Subcutaneous abdominal adipose tissue (tissue), 5 donors: ENCODE measurements around the gene GSKIP.

Experiments used
- H3K27ac ChIP-seq: one replicate; pipeline ENCODE4 v1.7.0; 2013; ENCODE audit warnings: low read depth, mild to moderate bottlenecking, inconsistent platforms, low read length, moderate library complexity
- H3K27me3 ChIP-seq, 5 donors: one replicate each; pipeline ENCODE4 v1.7.0; 2013; ENCODE audit warnings: low read length in 5 of 5, inconsistent platforms in 1 of 5; ENCODE audit not compliant: control insufficient read depth in 5 of 5, insufficient read depth in 4 of 5
- H3K36me3 ChIP-seq, 5 donors: one replicate each; pipeline ENCODE4 v1.7.0; 2013; ENCODE audit warnings: low read length in 5 of 5; ENCODE audit not compliant: control insufficient read depth in 5 of 5, insufficient read depth in 5 of 5
- H3K4me1 ChIP-seq, 5 donors: one replicate each; pipeline ENCODE4 v1.7.0; 2013; ENCODE audit warnings: low read length in 5 of 5, mild to moderate bottlenecking in 3 of 5, moderate library complexity in 1 of 5; ENCODE audit not compliant: control insufficient read depth in 5 of 5, insufficient read depth in 5 of 5
- H3K4me3 ChIP-seq, 5 donors: one replicate each; pipeline ENCODE4 v1.7.0; 2013; ENCODE audit warnings: low read length in 5 of 5, low read depth in 1 of 5
- H3K9ac ChIP-seq, 5 donors: one replicate each; pipeline ENCODE4 v1.7.0; 2013; ENCODE audit warnings: low read length in 5 of 5, mild to moderate bottlenecking in 4 of 5, moderate library complexity in 3 of 5
- H3K9me3 ChIP-seq, 5 donors: one replicate each; pipeline ENCODE4 v1.7.0; 2013; ENCODE audit warnings: low read length in 5 of 5; ENCODE audit not compliant: control insufficient read depth in 5 of 5
- donor health status: healthy.
- donor health status: healthy.
- donor health status: healthy.
- donor health status: healthy.
- donor health status: healthy.

Gene GSKIP

DNA sequence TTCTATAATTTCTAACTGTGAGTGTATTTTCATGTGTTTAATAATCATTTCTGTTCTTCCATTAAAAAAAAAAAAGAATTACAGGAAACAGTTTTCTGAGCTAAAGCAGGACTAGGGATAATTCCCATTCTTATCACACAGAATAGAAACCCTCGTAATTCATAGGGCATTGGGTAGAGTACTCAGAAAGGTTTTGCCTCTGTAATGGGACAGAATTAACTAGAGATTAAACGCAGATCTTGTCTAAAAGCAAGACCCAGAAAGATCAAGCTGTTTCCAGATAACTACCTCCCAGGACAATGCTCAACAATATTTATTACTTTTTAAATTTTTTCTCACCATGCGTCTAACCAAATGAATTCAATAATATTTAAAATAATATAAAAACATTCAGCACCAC is 10.2 kb downstream of the GSKIP start:
- no peaks in the 10 kb centered on the region for H3K27me3 ChIP-seq
- H3K9ac ChIP-seq = no peak overlapping the region
- no peak overlapping the region for H3K4me3 ChIP-seq
- no peak overlapping the region for H3K27ac ChIP-seq
- H3K9me3 ChIP-seq = no peaks in the 10 kb centered on the region
- H3K4me1 ChIP-seq = no peaks in the 10 kb centered on the region
- peaks cover 0 to 2% (median 0%) of the 10 kb centered on the region in 5 donors for H3K36me3 ChIP-seq

DNA sequence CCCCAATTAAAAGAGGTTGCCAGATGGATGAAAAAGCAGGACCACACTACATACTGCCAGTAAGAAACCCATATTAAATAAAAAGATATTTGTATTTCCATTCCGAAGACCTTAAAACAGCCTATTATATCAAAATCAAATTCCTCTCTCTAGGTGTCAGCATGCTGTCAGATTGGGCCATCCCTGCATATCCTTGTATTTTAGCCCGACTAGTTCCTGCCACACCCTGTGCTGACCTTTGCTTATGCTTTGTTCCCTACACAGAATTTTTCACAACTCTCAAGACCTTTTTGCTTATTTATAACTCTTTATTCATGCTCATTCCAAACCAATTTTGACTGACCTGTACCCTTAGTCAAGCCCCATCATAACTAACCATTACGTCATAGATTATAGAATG is 12.8 kb downstream of the GSKIP start:
- Histone ChIP-seq H3K27ac (no peak overlapping the region), H3K9ac (no peak overlapping the region), H3K4me1 (no peaks in the 10 kb centered on the region), H3K36me3 (peaks cover 0 to 2% (median 0%) of the 10 kb centered on the region in 5 donors), H3K27me3 (no peaks in the 10 kb centered on the region), H3K4me3 (no peak overlapping the region), H3K9me3 (no peaks in the 10 kb centered on the region)

DNA sequence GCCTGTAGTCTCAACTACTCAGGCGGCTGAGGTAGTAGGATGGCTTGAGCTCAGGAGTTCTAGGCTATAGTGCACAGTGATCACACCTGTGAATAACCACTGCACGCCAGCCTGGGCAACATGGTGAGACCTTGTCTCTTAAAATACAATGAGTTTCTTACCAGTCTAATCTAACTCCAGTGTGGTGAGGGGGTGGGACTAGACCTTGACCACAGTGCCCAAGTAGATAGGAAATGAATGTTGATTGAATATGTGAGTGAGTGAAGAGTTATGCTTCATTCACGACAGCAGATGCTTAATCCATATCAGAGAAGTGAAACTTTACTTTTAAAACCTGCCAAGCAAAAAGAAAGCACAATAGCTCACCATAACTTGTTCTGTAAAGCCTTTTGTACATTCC is 17.4 kb downstream of the GSKIP start:
- Histone ChIP-seq H3K9ac (no peak overlapping the region), H3K27me3 (no peaks in the 10 kb centered on the region), H3K9me3 (no peaks in the 10 kb centered on the region), H3K36me3 (peaks cover 10 to 21% (median 13%) of the 10 kb centered on the region in 5 donors), H3K4me1 (no peaks in the 10 kb centered on the region), H3K4me3 (no peak overlapping the region), H3K27ac (no peak overlapping the region)

DNA sequence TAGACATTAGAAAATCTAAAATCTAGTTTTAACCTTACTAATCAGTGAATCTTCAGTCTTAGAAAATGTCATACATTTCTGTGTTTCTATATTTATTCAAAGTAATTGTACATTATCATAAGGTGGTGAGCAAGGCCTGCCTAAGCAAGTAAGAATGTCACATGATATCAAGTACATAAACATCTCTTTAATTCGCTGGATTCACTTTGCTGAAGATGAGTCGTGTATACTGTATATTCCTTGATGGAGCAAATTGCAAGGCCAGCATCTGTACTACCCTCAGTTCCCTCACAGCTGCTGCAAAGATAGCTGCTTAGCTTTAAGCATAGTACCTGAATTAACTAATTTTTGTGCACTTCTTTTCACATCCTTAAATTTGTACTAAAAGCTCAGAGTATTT is 20.1 kb downstream of the GSKIP start:
- H3K27ac ChIP-seq = no peak overlapping the region
- H3K4me3 ChIP-seq = no peak overlapping the region
- H3K9ac ChIP-seq = no peak overlapping the region
- peaks cover 11 to 23% (median 19%) of the 10 kb centered on the region in 5 donors for H3K36me3 ChIP-seq
- H3K9me3 ChIP-seq = no peaks in the 10 kb centered on the region
- H3K27me3 ChIP-seq = no peaks in the 10 kb centered on the region
- no peaks in the 10 kb centered on the region for H3K4me1 ChIP-seq

DNA sequence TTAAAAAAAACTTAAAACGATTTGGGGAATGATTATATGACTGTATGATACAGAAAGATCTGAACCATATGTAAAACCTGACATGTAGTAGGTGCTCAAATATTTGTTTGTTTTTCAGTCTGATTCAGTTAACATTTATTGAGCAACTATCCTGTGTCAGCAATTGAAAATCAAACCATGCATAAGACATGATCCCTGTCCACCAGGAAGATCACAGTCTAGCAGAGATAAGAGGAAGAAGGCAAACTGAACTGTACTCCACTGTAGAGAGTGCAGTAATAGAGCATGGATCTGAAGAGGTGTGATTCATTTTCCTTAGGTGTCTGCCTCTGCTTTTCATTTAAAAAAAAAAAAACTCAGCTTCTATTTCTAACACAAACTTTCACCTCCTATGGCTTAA is 20.7 kb downstream of the GSKIP start:
- peaks cover 11 to 23% (median 19%) of the 10 kb centered on the region in 5 donors for H3K36me3 ChIP-seq
- peak overlapping the region in 1 of 5 donors; percentile 15 for H3K9ac ChIP-seq
- no peaks in the 10 kb centered on the region for H3K9me3 ChIP-seq
- H3K27ac ChIP-seq = no peak overlapping the region
- no peaks in the 10 kb centered on the region for H3K27me3 ChIP-seq
- no peak overlapping the region for H3K4me3 ChIP-seq
- no peaks in the 10 kb centered on the region for H3K4me1 ChIP-seq

DNA sequence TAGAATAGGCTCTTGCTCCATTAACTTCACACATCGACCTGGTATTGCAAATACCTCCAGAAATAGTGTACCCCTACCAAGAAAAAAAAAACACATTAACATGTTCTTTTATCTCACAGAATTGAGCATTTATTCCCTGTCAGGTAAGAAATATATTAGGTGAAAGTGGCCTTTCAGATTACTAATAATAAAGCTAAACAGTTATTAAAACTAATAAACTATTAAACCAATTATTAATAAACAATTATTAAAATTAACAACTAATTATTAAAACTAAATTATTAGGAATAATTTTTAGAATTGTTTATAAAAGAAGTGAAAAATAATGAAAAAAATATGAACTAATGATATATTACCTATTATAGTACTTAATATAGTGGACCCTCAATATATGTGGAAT is 21.4 kb downstream of the GSKIP start:
- Histone ChIP-seq H3K36me3 (peaks cover 11 to 23% (median 19%) of the 10 kb centered on the region in 5 donors), H3K4me3 (no peak overlapping the region)

DNA sequence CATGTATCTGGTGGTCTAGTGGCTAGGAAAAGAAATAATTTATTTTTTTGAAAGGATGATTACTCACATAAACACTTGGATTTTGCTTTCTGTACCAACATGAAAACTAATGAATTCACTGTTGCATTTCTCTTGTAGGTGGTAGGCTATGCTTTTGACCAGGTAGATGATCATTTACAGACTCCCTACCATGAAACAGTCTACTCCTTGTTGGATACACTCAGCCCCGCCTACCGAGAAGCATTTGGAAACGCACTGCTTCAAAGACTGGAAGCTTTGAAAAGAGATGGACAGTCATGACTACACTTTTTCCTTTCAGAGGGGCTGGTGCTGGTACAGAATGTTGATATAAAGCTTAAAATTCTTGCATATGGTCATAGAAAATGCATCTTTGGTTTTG is 22.1 kb downstream of the GSKIP start:
- H3K27me3 ChIP-seq = no peaks in the 10 kb centered on the region
- no peak overlapping the region for H3K9ac ChIP-seq
- no peak overlapping the region for H3K4me3 ChIP-seq
- no peak overlapping the region for H3K27ac ChIP-seq
- H3K9me3 ChIP-seq = no peaks in the 10 kb centered on the region
- no peaks in the 10 kb centered on the region for H3K4me1 ChIP-seq
- H3K36me3 ChIP-seq = peaks cover 11 to 23% (median 19%) of the 10 kb centered on the region in 5 donors

More for the DNA sequence above, 21.4 kb downstream of the GSKIP start:
- no peaks in the 10 kb centered on the region for H3K9me3 ChIP-seq
- no peaks in the 10 kb centered on the region for H3K4me1 ChIP-seq
- H3K9ac ChIP-seq = peak overlapping the region in 1 of 5 donors; percentile 15
- no peaks in the 10 kb centered on the region for H3K27me3 ChIP-seq
- no peak overlapping the region for H3K27ac ChIP-seq

DNA sequence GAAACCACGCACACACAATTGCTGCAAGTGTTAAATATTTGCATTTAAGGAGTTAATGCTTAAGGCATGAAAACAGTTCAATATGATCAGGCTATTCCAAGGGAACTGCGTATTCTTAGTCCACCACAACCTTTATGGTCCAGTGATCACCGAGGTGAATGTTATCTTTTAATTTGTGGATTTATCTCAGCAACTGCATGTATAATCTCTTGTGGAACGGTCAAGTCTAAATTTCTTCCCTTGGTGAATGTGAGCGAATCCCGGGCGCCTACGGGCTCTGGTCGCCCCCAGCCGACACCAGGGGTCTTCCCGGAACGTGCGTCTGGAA is 27.6 kb downstream of the GSKIP start:
- H3K4me3 ChIP-seq = peak overlapping the region; percentile 53 to 82 (median 75)
- no peaks in the 10 kb centered on the region for H3K9me3 ChIP-seq
- no peaks in the 10 kb centered on the region for H3K27me3 ChIP-seq
- H3K36me3 ChIP-seq = peaks cover 0 to 5% (median 2%) of the 10 kb centered on the region in 5 donors
- peak overlapping the region in 4 of 5 donors; percentile 62 to 76 (median 67) for H3K9ac ChIP-seq
- H3K27ac ChIP-seq = no peak overlapping the region
- H3K4me1 ChIP-seq = peaks cover 0 to 16% (median 13%) of the 10 kb centered on the region in 5 donors

DNA sequence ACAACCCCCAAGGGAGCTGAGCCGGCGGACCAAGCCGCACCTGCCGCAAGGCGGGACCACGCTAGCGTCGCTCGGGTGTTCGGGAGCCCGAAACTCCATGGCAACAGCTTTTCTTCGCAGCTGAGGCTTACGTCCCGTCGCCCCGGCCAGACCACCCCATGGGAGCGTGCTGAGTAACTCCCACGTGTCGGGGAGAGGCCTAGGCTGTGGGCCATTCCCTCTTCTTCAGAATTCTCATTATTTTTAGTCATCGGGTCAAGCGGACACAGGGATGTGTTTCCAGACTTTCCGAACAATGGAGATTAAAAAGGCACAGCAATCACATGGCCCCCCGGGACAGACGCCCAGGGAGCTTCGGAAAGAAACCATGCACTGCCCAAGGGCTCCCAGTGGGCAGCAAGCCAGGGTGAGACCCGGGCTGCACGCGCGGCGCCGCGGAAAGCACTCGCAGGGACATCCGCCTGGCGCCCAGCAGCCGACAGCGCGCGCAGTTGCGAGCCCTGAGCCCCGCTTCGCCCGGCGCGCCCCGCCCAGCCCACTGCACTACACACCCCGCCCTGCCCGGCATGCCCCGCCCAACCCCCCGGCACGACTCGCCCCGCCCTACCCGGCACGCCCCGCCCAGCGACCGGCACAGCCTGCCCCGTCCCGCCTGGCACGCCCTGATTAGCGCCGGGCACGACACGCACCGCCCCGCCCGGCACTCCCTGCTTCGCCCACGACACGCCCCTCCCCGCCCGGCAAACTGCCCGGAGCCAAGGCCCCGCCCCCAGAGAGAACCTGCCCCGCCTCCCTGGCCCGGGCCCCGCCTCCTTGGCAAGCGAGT is 28.2 kb downstream of the GSKIP start:
- Histone ChIP-seq H3K4me1 (peaks cover 0 to 16% (median 13%) of the 10 kb centered on the region in 5 donors), H3K36me3 (peaks cover 0 to 4% (median 0%) of the 10 kb centered on the region in 5 donors), H3K9me3 (no peaks in the 10 kb centered on the region), H3K4me3 (peak overlapping the region; percentile 65 to 83 (median 76)), H3K9ac (peak overlapping the region in 4 of 5 donors; percentile 62 to 76 (median 71)), H3K27me3 (no peaks in the 10 kb centered on the region), H3K27ac (peak overlapping the region; percentile 37)

DNA sequence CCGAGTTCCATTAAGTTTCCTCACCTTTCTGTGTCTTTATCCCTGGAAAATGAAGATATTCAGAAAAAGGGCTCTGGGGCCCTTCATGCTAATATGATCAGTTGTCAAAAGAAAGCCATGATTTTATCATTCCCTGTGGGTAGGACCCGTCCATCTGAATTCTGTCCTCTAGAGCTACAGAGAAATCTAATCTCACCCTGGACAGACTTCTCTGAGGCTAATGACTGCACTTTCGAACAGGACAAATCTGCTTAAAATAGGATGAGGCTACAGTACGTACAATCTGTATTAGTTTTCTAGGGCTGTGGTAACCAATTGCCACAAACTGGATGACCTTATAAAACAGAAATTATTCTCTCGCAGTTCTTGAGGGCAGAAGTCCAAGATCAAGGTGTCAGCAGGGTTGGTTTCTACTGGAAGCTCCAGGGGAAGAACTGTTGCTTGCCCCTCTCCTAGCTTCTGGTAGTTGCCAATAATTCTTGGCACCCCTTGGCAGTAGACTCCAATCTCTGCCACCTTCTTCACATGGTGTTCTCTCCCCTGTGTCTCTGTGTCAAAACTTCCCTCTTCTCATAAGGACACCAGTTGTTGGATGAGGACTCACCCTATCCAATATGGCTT is 29.9 kb downstream of the GSKIP start:
- Histone ChIP-seq H3K4me1 (peaks cover 0 to 16% (median 13%) of the 10 kb centered on the region in 5 donors), H3K36me3 (no peaks in the 10 kb centered on the region), H3K27ac (no peak overlapping the region), H3K4me3 (no peak overlapping the region), H3K27me3 (no peaks in the 10 kb centered on the region), H3K9me3 (no peaks in the 10 kb centered on the region), H3K9ac (no peak overlapping the region)
